Chondrocyte (in vitro differentiated cells): Measurements from ENCODE around the gene NPAS3. TPM values are rescaled to one million over a fixed set of nuclear protein-coding genes. Genes with fewer than 3 reads are reported as not detected.

ENCODE experiments used
- DNase-seq: peaks from one replicate; pipeline ENCODE4 v3.0.0; 2021; ENCODE audit warnings: mixed read lengths, low spot score
- H3K27ac Mint-ChIP-seq: one replicate; pipeline ENCODE4 v1.8.0; 2021; ENCODE audit warnings: mild to moderate bottlenecking, moderate library complexity, mixed read lengths; ENCODE audit not compliant: unreplicated experiment
- H3K27me3 Mint-ChIP-seq: 2 replicates; pipeline ENCODE4 v1.8.0; 2021; ENCODE audit warnings: low read depth, mixed read lengths
- H3K36me3 Mint-ChIP-seq: 2 replicates; pipeline ENCODE4 v1.8.0; 2021; ENCODE audit warnings: low read depth, mixed read lengths
- H3K4me1 Mint-ChIP-seq: 2 replicates; pipeline ENCODE4 v1.8.0; 2021; ENCODE audit warnings: low read depth, mild to moderate bottlenecking, mixed read lengths
- H3K4me3 Mint-ChIP-seq: one replicate; pipeline ENCODE4 v1.8.0; 2021; ENCODE audit warnings: mild to moderate bottlenecking, moderate library complexity, mixed read lengths; ENCODE audit not compliant: unreplicated experiment
- H3K9me3 Mint-ChIP-seq: 2 replicates; pipeline ENCODE4 v1.8.0; 2021; ENCODE audit warnings: low read depth, mixed read lengths
- CTCF ChIP-seq: fragments of 200-600 bp; sonication (generic); IDR thresholded peaks from 2 replicates; pipeline ENCODE4 v1.5.0; 2021; ENCODE audit warnings: antibody characterized with exemption, mild to moderate bottlenecking, moderate library complexity
- total RNA-seq: library from RNA; stranded (reverse); gene quantifications from 3 replicates; pipeline ENCODE4 v1.2.1, GENCODE V29; 2021

Gene NPAS3
- total RNA-seq, 1 donor from 2014 or later, result 2.6 TPM

GRCh38 chr14:33529787-33530757 is 591.4 kb downstream of the NPAS3 start:
- Mint-ChIP-seq H3K36me3 (no peaks in the 10 kb centered on the region), H3K27ac (no peak overlapping the region), H3K27me3 (no peaks in the 10 kb centered on the region)

GRCh38 chr14:33532553-33532952 is 593.9 kb downstream of the NPAS3 start:
- DNase-seq, result no peak
- Mint-ChIP-seq H3K36me3 (no peaks in the 10 kb centered on the region), H3K27ac (no peak overlapping the region), H3K4me3 (no peak overlapping the region), H3K9me3 (no peaks in the 10 kb centered on the region), H3K27me3 (no peaks in the 10 kb centered on the region), H3K4me1 (peaks cover 5% of the 10 kb centered on the region)
- no peak for TF ChIP-seq CTCF

More at GRCh38 chr14:33529787-33530757, 591.4 kb downstream of the NPAS3 start:
- peaks cover 11% of the 10 kb centered on the region for H3K4me1 Mint-ChIP-seq
- no peaks in the 10 kb centered on the region for H3K9me3 Mint-ChIP-seq
- H3K4me3 Mint-ChIP-seq, result no peak overlapping the region
- no peak for DNase-seq
- no peak for TF ChIP-seq CTCF

GRCh38 chr14:33534104-33534503 is 595.4 kb downstream of the NPAS3 start:
- TF ChIP-seq CTCF, result no peak
- no peak overlapping the region for H3K27ac Mint-ChIP-seq
- H3K4me1 Mint-ChIP-seq, result peaks cover 5% of the 10 kb centered on the region
- H3K9me3 Mint-ChIP-seq, result no peaks in the 10 kb centered on the region
- no peak for DNase-seq
- H3K27me3 Mint-ChIP-seq, result no peaks in the 10 kb centered on the region
- H3K4me3 Mint-ChIP-seq, result no peak overlapping the region
- H3K36me3 Mint-ChIP-seq, result no peaks in the 10 kb centered on the region

GRCh38 chr14:33534632-33535031 is 596.0 kb downstream of the NPAS3 start:
- Mint-ChIP-seq H3K27me3 (no peaks in the 10 kb centered on the region), H3K9me3 (no peaks in the 10 kb centered on the region), H3K4me3 (no peak overlapping the region), H3K36me3 (no peaks in the 10 kb centered on the region), H3K27ac (peak overlapping the region; percentile 14), H3K4me1 (peaks cover 5% of the 10 kb centered on the region)
- TF ChIP-seq CTCF, result no peak
- no peak for DNase-seq

GRCh38 chr14:33539918-33540357 is 601.3 kb downstream of the NPAS3 start:
- Mint-ChIP-seq H3K4me3 (no peak overlapping the region), H3K9me3 (no peaks in the 10 kb centered on the region), H3K36me3 (no peaks in the 10 kb centered on the region), H3K27ac (no peak overlapping the region), H3K27me3 (no peaks in the 10 kb centered on the region), H3K4me1 (no peaks in the 10 kb centered on the region)
- no peak for DNase-seq
- TF ChIP-seq CTCF, result no peak
